IMR-90 (cell line): Measurements from ENCODE around the gene DPF3. TPM values are rescaled to one million over a fixed set of nuclear protein-coding genes. Genes with fewer than 3 reads are reported as not detected.

Experiments
- ATAC-seq: fragments of 200-7000 bp; cut with Tn5 transposase; 2 replicates; pipeline ENCODE4 v1.9.1; 2020; ENCODE audit warnings: low read depth, mild to moderate bottlenecking, moderate library complexity
- BruUV-seq: library from RNA; stranded (reverse); fragments of 400-500 nt; replicated peaks from 2 replicates; lab custom pipeline; 2021; lab: Mats Ljungman, UMichigan
- CTCF ChIA-PET: fragments of 300-600 bp; formaldehyde crosslinking; extraction: SDS; loops from one replicate; lab custom pipeline; 2021; ENCODE audit warnings: antibody characterized with exemption; lab: Yijun Ruan, JAX
- POLR2A ChIA-PET: fragments of 300-600 bp; sonication (Branson Sonifier 250); formaldehyde crosslinking; loops from one replicate; lab custom pipeline; 2022; ENCODE audit warnings: antibody characterized with exemption; ENCODE audit not compliant: unreplicated experiment; lab: Charles Lee
- DNase-seq: peaks from one replicate; pipeline ENCODE4 v3.0.0; 2013
- H2AFZ ChIP-seq: replicated peaks from 2 replicates; pipeline ENCODE3; 2013; ENCODE audit warnings: low read length, mild to moderate bottlenecking; ENCODE audit not compliant: poor library complexity
- H2AK5ac ChIP-seq: 2 replicates; pipeline ENCODE4 v1.6.1; 2013; ENCODE audit warnings: low read depth, low read length, inconsistent platforms
- H2AK9ac ChIP-seq: replicated peaks from 2 replicates; pipeline ENCODE3; 2013; ENCODE audit warnings: mild to moderate bottlenecking, low read depth, low read length, moderate library complexity; ENCODE audit not compliant: poor library complexity
- H2BK120ac ChIP-seq: 2 replicates; pipeline ENCODE4 v1.6.1; 2013; ENCODE audit warnings: low read depth, low read length, inconsistent platforms
- H2BK15ac ChIP-seq: 3 replicates; pipeline ENCODE4 v1.6.1; 2013; ENCODE audit warnings: low read depth, low read length, inconsistent platforms
- H2BK20ac ChIP-seq: 2 replicates; pipeline ENCODE4 v1.6.1; 2013; ENCODE audit warnings: low read depth, mild to moderate bottlenecking, inconsistent platforms, low read length, moderate library complexity
- H2BK5ac ChIP-seq: 2 replicates; pipeline ENCODE4 v1.6.1; 2013; ENCODE audit warnings: mild to moderate bottlenecking, low read depth, low read length, inconsistent platforms; ENCODE audit not compliant: poor library complexity, severe bottlenecking
- H3K14ac ChIP-seq: replicated peaks from 2 replicates; pipeline ENCODE4 v1.6.1; 2013; ENCODE audit warnings: low read depth, low read length, inconsistent platforms
- H3K18ac ChIP-seq: 2 replicates; pipeline ENCODE4 v1.6.1; 2013; ENCODE audit warnings: low read depth, low read length, control low read depth
- H3K23ac ChIP-seq: 2 replicates; pipeline ENCODE4 v1.6.1; 2013; ENCODE audit warnings: low read depth, low read length, inconsistent platforms
- H3K27ac ChIP-seq: 2 replicates; pipeline ENCODE4 v1.5.1; 2013; ENCODE audit warnings: mild to moderate bottlenecking, control low read depth, low read length; ENCODE audit not compliant: insufficient read depth
- H3K27me3 ChIP-seq: 2 replicates; pipeline ENCODE4 v1.6.1; 2013; ENCODE audit warnings: low read length; ENCODE audit not compliant: control insufficient read depth, insufficient read depth
- H3K36me3 ChIP-seq: 2 replicates; pipeline ENCODE4 v1.6.1; 2013; ENCODE audit warnings: low read length, mixed read lengths; ENCODE audit not compliant: control insufficient read depth, insufficient read depth
- H3K4ac ChIP-seq: 2 replicates; pipeline ENCODE4 v1.6.1; 2013; ENCODE audit warnings: low read depth, low read length, inconsistent platforms
- H3K4me1 ChIP-seq: 2 replicates; pipeline ENCODE4 v1.6.1; 2013; ENCODE audit warnings: low read length, mixed read lengths; ENCODE audit not compliant: control insufficient read depth, insufficient read depth
- H3K4me2 ChIP-seq: 2 replicates; pipeline ENCODE4 v1.6.1; 2013; ENCODE audit warnings: low read depth, mild to moderate bottlenecking, control low read depth, low read length, moderate library complexity
- H3K4me3 ChIP-seq: 2 replicates; pipeline ENCODE4 v1.5.1; 2013; ENCODE audit warnings: low read depth, mild to moderate bottlenecking, control low read depth, low read length, moderate library complexity; ENCODE audit not compliant: insufficient read depth
- H3K56ac ChIP-seq: 2 replicates; pipeline ENCODE4 v1.6.1; 2013; ENCODE audit warnings: low read length, inconsistent platforms; ENCODE audit not compliant: insufficient read depth; ENCODE audit errors: extremely low read depth
- H3K79me1 ChIP-seq, 2 experiments: 2 replicates each; pipeline ENCODE4 v1.6.1; 2013; ENCODE audit warnings: low read length in 2 of 2, inconsistent platforms in 1 of 2, low read depth in 1 of 2
- H3K9ac ChIP-seq: 2 replicates; pipeline ENCODE4 v1.6.1; 2013; ENCODE audit warnings: low read depth, low read length, control low read depth
- H3K9me1 ChIP-seq: 2 replicates; pipeline ENCODE4 v1.6.1; 2013; ENCODE audit warnings: low read length, inconsistent platforms; ENCODE audit not compliant: insufficient read depth
- H3K9me3 ChIP-seq: 2 replicates; pipeline ENCODE4 v1.6.1; 2013; ENCODE audit warnings: low read length; ENCODE audit not compliant: control insufficient read depth, insufficient read depth
- H4K20me1 ChIP-seq: 2 replicates; pipeline ENCODE4 v1.6.1; 2013; ENCODE audit warnings: low read length, inconsistent platforms; ENCODE audit not compliant: insufficient read depth
- H4K5ac ChIP-seq: 2 replicates; pipeline ENCODE4 v1.6.1; 2013; ENCODE audit warnings: mild to moderate bottlenecking, low read depth, low read length, control low read depth
- H4K8ac ChIP-seq, 2 experiments: 2 replicates each; pipeline ENCODE4 v1.6.1; 2013; ENCODE audit warnings: low read depth in 2 of 2, low read length in 2 of 2, control low read depth in 1 of 2, inconsistent platforms in 1 of 2
- H4K91ac ChIP-seq: 2 replicates; pipeline ENCODE4 v1.6.1; 2013; ENCODE audit warnings: low read depth, low read length, inconsistent platforms; ENCODE audit not compliant: insufficient read depth
- BHLHE40 ChIP-seq: fragments of 150-350 bp; IDR thresholded peaks from 2 replicates; pipeline ENCODE4 v1.6.1; 2016; ENCODE audit warnings: mild to moderate bottlenecking, low read depth, low read length
- CEBPB ChIP-seq: IDR thresholded peaks from 2 replicates; pipeline ENCODE4 v1.6.1; 2012; ENCODE audit warnings: low read depth, low read length, improper control_type of control experiment
- CHD1 ChIP-seq: IDR thresholded peaks from 2 replicates; pipeline ENCODE4 v1.6.1; 2012; ENCODE audit warnings: low read depth, low read length, improper control_type of control experiment
- FOS ChIP-seq: fragments of 150-350 bp; IDR thresholded peaks from 2 replicates; pipeline ENCODE4 v1.6.1; 2016; ENCODE audit warnings: low read depth, low read length
- MAFK ChIP-seq: IDR thresholded peaks from 2 replicates; pipeline ENCODE4 v1.6.1; 2012; ENCODE audit warnings: low read depth, low read length, improper control_type of control experiment
- MAZ ChIP-seq: IDR thresholded peaks from 2 replicates; pipeline ENCODE4 v1.6.1; 2012; ENCODE audit warnings: low read depth, mild to moderate bottlenecking, low read length, improper control_type of control experiment, moderate library complexity, borderline replicate concordance
- MXI1 ChIP-seq: IDR thresholded peaks from 2 replicates; pipeline ENCODE4 v1.6.1; 2012; ENCODE audit warnings: low read depth, mild to moderate bottlenecking, low read length, moderate library complexity, borderline replicate concordance
- NFE2L2 ChIP-seq: fragments of 150-350 bp; IDR thresholded peaks from 2 replicates; pipeline ENCODE4 v1.6.1; 2016; ENCODE audit warnings: low read depth, mild to moderate bottlenecking, low read length
- RAD21 ChIP-seq: IDR thresholded peaks from 2 replicates; pipeline ENCODE4 v1.6.1; 2012; ENCODE audit warnings: low read length, improper control_type of control experiment
- RCOR1 ChIP-seq: IDR thresholded peaks from 2 replicates; pipeline ENCODE4 v1.6.1; 2012; ENCODE audit warnings: mild to moderate bottlenecking, low read length, improper control_type of control experiment; ENCODE audit not compliant: insufficient replicate concordance
- RFX5 ChIP-seq: IDR thresholded peaks from 2 replicates; pipeline ENCODE4 v1.8.0; 2012; ENCODE audit warnings: low read depth, mild to moderate bottlenecking, low read length, moderate library complexity
- SMC3 ChIP-seq: fragments of 150-350 bp; IDR thresholded peaks from 2 replicates; pipeline ENCODE4 v1.6.1; 2016; ENCODE audit warnings: low read depth, mild to moderate bottlenecking, antibody characterized with exemption, low read length, moderate library complexity
- WGBS, 2 experiments: methylation state at CpG; one replicate each; pipeline versions ENCODE4 v1.1.5 to v1.1.7; 2013; ENCODE audit warnings: missing lambda C conversion rate in 2 of 2; ENCODE audit not compliant: insufficient read length in 1 of 2; ENCODE audit errors: extremely low coverage in 2 of 2; 5-methylcytosine and 5-hydroxymethylcytosine counted together
- dilution Hi-C: fragments of 300-500 bp; cut with HindIII; formaldehyde crosslinking; loops from one replicate; pipeline ENCODE4 v1.14.3; 2018; ENCODE audit warnings: low sequenced_read_pairs; ENCODE audit not compliant: unreplicated experiment
- in situ Hi-C: fragments of 300-500 bp; cut with MboI; formaldehyde crosslinking; loops from 3 replicates; pipeline ENCODE4 v1.14.3; 2019; ENCODE audit warnings: low sequenced_read_pairs, inconsistent platforms, mixed read lengths
- intact Hi-C: fragments of 100-400 bp; cut with micrococcal nuclease; formaldehyde crosslinking; loops from 2 replicates; pipeline ENCODE4 v1.10.0; 2022
- polyA plus RNA-seq, 3 experiments: library from polyadenylated mRNA; depleted of rRNA; stranded (reverse); fragments of >200 nt; gene quantifications; 2 replicates each; pipeline ENCODE4 v1.2.3, GENCODE V29; 2012; ENCODE audit warnings: low replicate concordance in 1 of 3
- total RNA-seq: library from RNA; depleted of rRNA; stranded (reverse); fragments of >200 nt; gene quantifications from 2 replicates; pipeline ENCODE4 v1.2.3, GENCODE V29; 2012
- TF ChIP-seq, protein P1 (sequence below): fragments of 150-350 bp; IDR thresholded peaks from 2 replicates; pipeline ENCODE4 v1.6.1; 2016; ENCODE audit warnings: low read depth, mild to moderate bottlenecking, low read length, moderate library complexity, borderline replicate concordance
- TF ChIP-seq, protein P2 (sequence below): fragments of 150-350 bp; IDR thresholded peaks from 2 replicates; pipeline ENCODE4 v1.6.1; 2017; ENCODE audit warnings: mild to moderate bottlenecking, antibody characterized with exemption, low read length, low read depth

DPF3 gene
- total and polyA plus RNA-seq, 2 of the 4 experiments (the other 2 are of a cell fraction), result 30.5 to 32.8 TPM

DNA sequence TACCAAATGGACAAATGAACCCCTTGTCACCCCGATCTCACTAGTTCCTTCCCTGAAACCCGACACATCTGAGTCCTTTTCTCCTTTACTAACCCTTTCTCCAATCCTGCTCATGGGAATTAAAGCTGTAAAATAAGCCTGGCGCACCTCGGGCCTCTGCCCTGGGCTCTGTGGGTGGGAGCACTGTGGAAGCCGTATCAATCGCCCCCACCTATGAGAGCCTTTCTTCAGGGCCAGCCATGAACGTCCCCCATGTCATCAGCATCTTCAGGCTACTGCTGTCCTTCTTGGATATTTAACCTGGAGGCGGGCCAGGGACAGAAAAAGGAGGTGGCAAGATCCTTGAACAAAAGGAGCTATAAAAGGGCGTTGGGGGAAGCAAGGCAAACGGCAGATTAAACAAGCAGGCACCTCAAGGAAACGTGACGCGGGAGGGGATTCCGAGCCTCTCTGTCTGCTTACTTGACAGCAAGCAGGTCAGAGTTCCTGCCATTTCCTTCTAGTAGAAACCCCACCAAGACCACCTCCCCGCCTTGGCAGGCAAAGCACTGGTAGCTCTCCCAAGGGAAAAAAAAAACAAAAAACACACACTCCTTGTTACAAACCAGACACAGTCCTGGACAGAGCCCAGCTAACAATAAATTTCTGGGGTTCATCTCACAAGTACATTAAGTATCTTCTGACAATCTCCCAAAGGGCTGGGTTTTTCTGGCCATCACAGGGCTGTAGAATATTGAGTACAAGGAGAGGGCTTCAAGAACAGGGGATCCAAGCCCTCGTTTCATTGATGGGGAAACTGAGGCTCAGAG, 62.9 kb downstream of the DPF3 start:
- Histone ChIP-seq H3K4me1 (peaks cover 7% of the 10 kb centered on the region), H3K4me3 (no peak overlapping the region), H3K27me3 (no peaks in the 10 kb centered on the region), H2AK5ac (no peak overlapping the region), H4K5ac (no peak overlapping the region), H3K18ac (no peak overlapping the region), H3K4me2 (no peak overlapping the region), H3K9me3 (no peaks in the 10 kb centered on the region), H3K36me3 (peaks cover 1% of the 10 kb centered on the region; the same call in 1 of the 2 replicates), H3K9me1 (peaks cover 3% of the 10 kb centered on the region; the same call in 1 of the 2 replicates), H4K91ac (no peak overlapping the region), H3K14ac (no peak overlapping the region), H2BK20ac (no peak overlapping the region), H4K8ac (no peak overlapping the region), H3K79me1 (peaks cover 20 to 51% of the 10 kb centered on the region in 2 experiments), H3K56ac (no peak overlapping the region), H2AFZ (no peak overlapping the region), H2BK15ac (no peak overlapping the region), H3K23ac (no peak overlapping the region), H4K20me1 (peaks cover 14% of the 10 kb centered on the region; the same call in 1 of the 2 replicates), H2AK9ac (no peak overlapping the region), H2BK5ac (no peak overlapping the region), H3K4ac (no peak overlapping the region), H3K9ac (no peak overlapping the region), H2BK120ac (no peak overlapping the region), H3K27ac (no peak overlapping the region)
- no peak for TF ChIP-seq CHD1
- TF ChIP-seq, protein P1, sequence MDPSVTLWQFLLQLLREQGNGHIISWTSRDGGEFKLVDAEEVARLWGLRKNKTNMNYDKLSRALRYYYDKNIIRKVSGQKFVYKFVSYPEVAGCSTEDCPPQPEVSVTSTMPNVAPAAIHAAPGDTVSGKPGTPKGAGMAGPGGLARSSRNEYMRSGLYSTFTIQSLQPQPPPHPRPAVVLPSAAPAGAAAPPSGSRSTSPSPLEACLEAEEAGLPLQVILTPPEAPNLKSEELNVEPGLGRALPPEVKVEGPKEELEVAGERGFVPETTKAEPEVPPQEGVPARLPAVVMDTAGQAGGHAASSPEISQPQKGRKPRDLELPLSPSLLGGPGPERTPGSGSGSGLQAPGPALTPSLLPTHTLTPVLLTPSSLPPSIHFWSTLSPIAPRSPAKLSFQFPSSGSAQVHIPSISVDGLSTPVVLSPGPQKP, result no peak
- TF ChIP-seq SMC3, result no peak
- no peak for TF ChIP-seq MAZ
- no peak for TF ChIP-seq BHLHE40
- no peak for TF ChIP-seq RFX5
- TF ChIP-seq NFE2L2, result no peak
- TF ChIP-seq, protein P2, sequence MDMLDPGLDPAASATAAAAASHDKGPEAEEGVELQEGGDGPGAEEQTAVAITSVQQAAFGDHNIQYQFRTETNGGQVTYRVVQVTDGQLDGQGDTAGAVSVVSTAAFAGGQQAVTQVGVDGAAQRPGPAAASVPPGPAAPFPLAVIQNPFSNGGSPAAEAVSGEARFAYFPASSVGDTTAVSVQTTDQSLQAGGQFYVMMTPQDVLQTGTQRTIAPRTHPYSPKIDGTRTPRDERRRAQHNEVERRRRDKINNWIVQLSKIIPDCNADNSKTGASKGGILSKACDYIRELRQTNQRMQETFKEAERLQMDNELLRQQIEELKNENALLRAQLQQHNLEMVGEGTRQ, result no peak
- TF ChIP-seq MXI1, result no peak
- no peak for TF ChIP-seq RAD21
- TF ChIP-seq FOS, result no peak
- no peak for TF ChIP-seq CEBPB
- TF ChIP-seq RCOR1, result no peak
- TF ChIP-seq MAFK, result no peak
- in situ Hi-C loops, result no loop called here
- intact Hi-C loops, result no loop called here
- dilution Hi-C loops, result no loop called here
- ChIA-PET POLR2A (interaction anchor here (0.7 kb wide), 1 partner anchor 23 kb away, joined by 3 read pairs; no protein-coding TSS in a partner anchor), CTCF (interaction anchor here (0.6 kb wide), 1 partner anchor 16 kb away, joined by 3 read pairs; no protein-coding TSS in a partner anchor)
- WGBS, 2 experiments, result no CpG with 5 or more reads among the region's 16 CpGs
- no peak for ATAC-seq
- DNase-seq, result no peak
- BruUV-seq, result no TSS peak
